Measurements from ENCODE around the gene UGT1A4. TPM values are rescaled to one million over a fixed set of nuclear protein-coding genes. Genes with fewer than 3 reads are reported as not detected.
A peak's percentile ranks its signal among the peaks of the same experiment; 100 is the strongest.

Gene UGT1A4
- total RNA-seq, 1 experiment from 2014 or later = not detected

GRCh38 chr2:233794128-233794658 is 75.7 kb downstream of the UGT1A4 start:
- Histone ChIP-seq H2BK12ac (ENCODE audit: insufficient read length, low read depth, low read length) (no peak overlapping the region), H2BK20ac (ENCODE audit: low read depth, low read length, poor library complexity, severe bottlenecking) (no peak overlapping the region), H3K23me2 (ENCODE audit: insufficient read length, low read depth, low read length, poor library complexity, severe bottlenecking) (no peaks in the 10 kb centered on the region), H2AFZ (ENCODE audit: low read length) (no peak overlapping the region), H3K18ac (ENCODE audit: insufficient read length, low read depth, low read length) (no peak overlapping the region), H3K9ac (ENCODE audit: extremely low read depth, insufficient read length, low read length) (no peak overlapping the region), H3K79me2 (ENCODE audit: insufficient read depth, low read length) (no peaks in the 10 kb centered on the region), H2BK5ac (ENCODE audit: insufficient read length, low read length) (no peak overlapping the region), H3K9me3 (ENCODE audit: control insufficient read depth, low read depth, low read length) (no peaks in the 10 kb centered on the region), H3T11ph (ENCODE audit: low read length) (no peak overlapping the region), H4K20me1 (ENCODE audit: control insufficient read depth, insufficient read depth, insufficient read length) (no peaks in the 10 kb centered on the region), H3K79me1 (ENCODE audit: insufficient read depth, low read depth, low read length, poor library complexity, severe bottlenecking) (no peaks in the 10 kb centered on the region), H3K14ac (ENCODE audit: insufficient read depth, low read length) (no peak overlapping the region), H3K27ac (ENCODE audit: insufficient read length, low read depth, low read length) (no peak overlapping the region), H2BK120ac (ENCODE audit: low read depth, low read length, poor library complexity, severe bottlenecking) (no peak overlapping the region), H3K56ac (ENCODE audit: insufficient read length, low read depth, low read length) (no peak overlapping the region), H3K4ac (ENCODE audit: low read depth, low read length) (no peak overlapping the region), H2BK15ac (ENCODE audit: low read depth, low read length) (no peak overlapping the region), H4K91ac (ENCODE audit: insufficient read length, low read depth, low read length) (no peak overlapping the region), H3K4me1 (ENCODE audit: insufficient read depth, low read length) (no peaks in the 10 kb centered on the region), H2AK5ac (ENCODE audit: insufficient read length, low read length) (no peak overlapping the region), H4K8ac (replicated peaks; ENCODE audit: insufficient read length, low read depth, low read length) (no peak overlapping the region), H3K4me2 (ENCODE audit: insufficient read depth, insufficient read length, low read length) (no peak overlapping the region), H3K27me3 (ENCODE audit: insufficient read depth, low read length) (no peaks in the 10 kb centered on the region), H3K23ac (ENCODE audit: insufficient read length, low read depth, low read length) (no peak overlapping the region), H4K5ac (ENCODE audit: insufficient read length, low read depth, low read length) (no peak overlapping the region)
- Mint-ChIP-seq H3K27ac (0 out of 7 replicates have a peak overlapping the region, but pooled peaks of 1 of the 3 experiments have one; percentile 18), H3K4me3 (no peak overlapping the region), H3K9me3 (peaks cover 2 to 3% of the 10 kb centered on the region in 2 experiments; a peak in 4 of 5 replicates), H3K27me3 (ENCODE audit: low read depth) (peaks cover 14% of the 10 kb centered on the region), H3K36me3 (ENCODE audit: insufficient read depth in 1 of 3, low read depth in 3 of 3) (peaks cover 0 to 2% (median 0%) of the 10 kb centered on the region in 3 experiments; a peak in 2 of 7 replicates), H3K4me1 (peaks cover 2% of the 10 kb centered on the region in 2 experiments; a peak in 3 of 4 replicates)
- WGBS (ENCODE audit: extremely low coverage, insufficient read length, low lambda C conversion rate) = no CpG with 5 or more reads among the region's 17 CpGs
- DNase-seq = peak; percentile 15
- TF ChIP-seq, protein P1, sequence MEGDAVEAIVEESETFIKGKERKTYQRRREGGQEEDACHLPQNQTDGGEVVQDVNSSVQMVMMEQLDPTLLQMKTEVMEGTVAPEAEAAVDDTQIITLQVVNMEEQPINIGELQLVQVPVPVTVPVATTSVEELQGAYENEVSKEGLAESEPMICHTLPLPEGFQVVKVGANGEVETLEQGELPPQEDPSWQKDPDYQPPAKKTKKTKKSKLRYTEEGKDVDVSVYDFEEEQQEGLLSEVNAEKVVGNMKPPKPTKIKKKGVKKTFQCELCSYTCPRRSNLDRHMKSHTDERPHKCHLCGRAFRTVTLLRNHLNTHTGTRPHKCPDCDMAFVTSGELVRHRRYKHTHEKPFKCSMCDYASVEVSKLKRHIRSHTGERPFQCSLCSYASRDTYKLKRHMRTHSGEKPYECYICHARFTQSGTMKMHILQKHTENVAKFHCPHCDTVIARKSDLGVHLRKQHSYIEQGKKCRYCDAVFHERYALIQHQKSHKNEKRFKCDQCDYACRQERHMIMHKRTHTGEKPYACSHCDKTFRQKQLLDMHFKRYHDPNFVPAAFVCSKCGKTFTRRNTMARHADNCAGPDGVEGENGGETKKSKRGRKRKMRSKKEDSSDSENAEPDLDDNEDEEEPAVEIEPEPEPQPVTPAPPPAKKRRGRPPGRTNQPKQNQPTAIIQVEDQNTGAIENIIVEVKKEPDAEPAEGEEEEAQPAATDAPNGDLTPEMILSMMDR (conservative IDR thresholded peaks at IDR 0.05) = no peak
